HG02623 (cell line): ENCODE data around the gene TYSND1.
"Not testable (repeated sequence)": the region's sequence is repeated elsewhere in the genome, so short reads cannot be mapped to it uniquely, and the experiment has no call there.

Experiments used
- ATAC-seq: cut with Tn5 transposase; IDR thresholded peaks from one replicate; pipeline ENCODE4 v1.9.1; 2021; ENCODE audit warnings: moderate library complexity; ENCODE audit not compliant: unreplicated experiment

The TYSND1 gene, protein sequence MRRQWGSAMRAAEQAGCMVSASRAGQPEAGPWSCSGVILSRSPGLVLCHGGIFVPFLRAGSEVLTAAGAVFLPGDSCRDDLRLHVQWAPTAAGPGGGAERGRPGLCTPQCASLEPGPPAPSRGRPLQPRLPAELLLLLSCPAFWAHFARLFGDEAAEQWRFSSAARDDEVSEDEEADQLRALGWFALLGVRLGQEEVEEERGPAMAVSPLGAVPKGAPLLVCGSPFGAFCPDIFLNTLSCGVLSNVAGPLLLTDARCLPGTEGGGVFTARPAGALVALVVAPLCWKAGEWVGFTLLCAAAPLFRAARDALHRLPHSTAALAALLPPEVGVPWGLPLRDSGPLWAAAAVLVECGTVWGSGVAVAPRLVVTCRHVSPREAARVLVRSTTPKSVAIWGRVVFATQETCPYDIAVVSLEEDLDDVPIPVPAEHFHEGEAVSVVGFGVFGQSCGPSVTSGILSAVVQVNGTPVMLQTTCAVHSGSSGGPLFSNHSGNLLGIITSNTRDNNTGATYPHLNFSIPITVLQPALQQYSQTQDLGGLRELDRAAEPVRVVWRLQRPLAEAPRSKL

DNA sequence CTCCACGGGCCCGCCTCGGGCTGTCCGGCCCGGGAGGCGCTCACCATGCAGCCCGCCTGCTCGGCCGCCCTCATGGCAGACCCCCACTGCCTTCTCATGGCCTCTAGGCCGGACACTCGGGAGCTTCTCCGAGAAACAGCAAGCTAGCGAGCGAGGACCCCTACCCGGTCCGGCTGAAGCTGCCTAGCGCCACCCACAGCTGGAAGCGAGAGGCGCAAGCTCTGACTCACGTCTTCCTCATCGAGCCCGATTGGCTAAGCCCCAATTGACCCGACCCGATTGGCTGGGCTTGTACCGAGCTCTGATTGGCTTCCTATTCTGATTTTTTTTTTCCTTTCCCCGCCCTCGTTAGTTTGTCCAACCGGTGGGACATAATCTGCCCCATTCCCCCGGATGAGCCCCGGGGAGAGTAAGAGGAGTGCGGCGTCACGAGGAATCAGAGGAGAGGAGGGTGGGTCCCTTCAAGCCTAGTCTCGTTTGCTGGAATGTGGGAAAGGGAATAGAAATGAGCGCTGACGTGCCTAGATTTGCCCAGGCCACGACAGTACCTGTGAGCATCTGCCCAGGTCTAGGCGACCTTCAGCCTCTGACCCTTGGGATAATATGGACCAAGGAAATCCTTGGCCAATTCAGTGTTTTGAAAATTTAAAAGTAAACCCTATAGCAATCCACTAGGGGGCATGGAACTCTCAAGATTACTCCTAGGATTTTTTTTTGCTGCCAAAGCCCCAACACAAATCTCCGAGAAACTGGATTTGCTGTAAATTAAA, at the start of gene TYSND1:
Gene TYSND1, minus strand, starts transcription at position 212 of the 770 bp plus-strand sequence. Its CDS starts 114 bp downstream, at position 98.
- ATAC-seq, result peak; percentile 92

- no peak for ATAC-seq
Observed at GRCh38 chr10:70193391-70193844, 46.9 kb upstream of the TYSND1 start.

DNA sequence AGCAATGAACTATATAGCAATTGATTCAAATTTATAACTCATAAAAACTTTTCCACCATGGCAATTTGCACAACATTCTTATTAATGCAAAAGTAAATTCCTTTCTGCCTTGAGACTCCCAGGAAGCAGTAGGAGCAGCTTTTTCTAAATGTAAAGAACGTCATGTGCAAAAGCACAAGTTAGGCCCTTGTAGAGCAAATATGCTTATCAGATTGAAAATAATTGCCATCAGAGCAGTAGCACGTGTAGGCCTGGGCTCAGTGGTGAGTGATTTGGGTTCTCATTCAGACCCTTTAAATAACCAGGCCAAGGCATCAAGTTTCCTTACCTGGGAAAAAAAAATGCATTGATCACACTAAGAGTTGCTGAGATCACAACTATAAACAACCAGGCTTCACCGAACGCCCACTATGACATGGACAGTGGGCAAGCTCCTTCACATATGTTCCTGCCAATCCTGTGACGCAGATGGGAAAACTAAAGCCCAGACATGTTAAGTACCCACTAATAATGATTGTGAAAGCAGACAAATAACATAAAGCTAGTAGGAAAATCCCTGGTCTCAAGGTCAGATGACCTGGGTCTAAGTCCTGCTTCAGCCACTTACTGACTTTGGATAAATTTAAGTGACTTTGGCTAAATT, 45.9 kb upstream of the TYSND1 start:
- ATAC-seq, result no peak

DNA sequence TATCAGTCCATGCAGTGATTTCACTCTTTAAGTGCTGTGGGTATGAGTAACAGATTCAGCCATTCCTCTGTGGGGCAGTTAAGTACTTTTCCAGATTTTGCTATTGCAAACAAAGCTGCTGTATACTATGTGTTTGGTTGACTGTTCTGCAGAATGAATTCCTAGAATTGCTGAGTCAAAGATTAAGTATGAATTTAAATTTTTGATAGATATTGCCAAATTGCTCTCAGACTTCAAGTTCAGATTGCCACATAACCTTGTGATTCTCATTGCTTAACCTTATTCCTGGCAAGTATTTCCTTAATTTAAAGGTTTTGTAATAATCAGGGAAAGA, 45.4 kb upstream of the TYSND1 start:
- ATAC-seq, result no peak

- no peak for ATAC-seq
Observed at GRCh38 chr10:70191161-70191971, 44.9 kb upstream of the TYSND1 start.

DNA sequence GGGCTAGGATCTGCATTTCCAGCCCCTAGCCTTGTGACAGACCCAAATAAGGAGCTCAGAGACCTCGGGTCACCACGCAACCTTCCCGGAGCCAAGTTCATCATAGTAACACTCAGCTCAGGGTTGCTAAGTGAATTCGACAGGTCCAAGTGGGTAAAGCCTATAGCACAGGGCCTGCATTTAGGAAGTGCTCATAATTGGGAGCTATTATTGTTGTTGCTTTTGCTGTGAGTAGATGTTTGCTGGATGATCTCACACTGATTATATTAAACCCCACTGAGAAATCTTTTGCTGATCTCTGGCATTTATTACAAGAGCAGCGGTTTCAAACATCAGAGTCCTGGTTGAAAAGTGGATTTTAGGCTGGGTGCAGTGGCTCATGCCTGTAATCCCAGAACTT, 44.1 kb upstream of the TYSND1 start:
- no peak for ATAC-seq

DNA sequence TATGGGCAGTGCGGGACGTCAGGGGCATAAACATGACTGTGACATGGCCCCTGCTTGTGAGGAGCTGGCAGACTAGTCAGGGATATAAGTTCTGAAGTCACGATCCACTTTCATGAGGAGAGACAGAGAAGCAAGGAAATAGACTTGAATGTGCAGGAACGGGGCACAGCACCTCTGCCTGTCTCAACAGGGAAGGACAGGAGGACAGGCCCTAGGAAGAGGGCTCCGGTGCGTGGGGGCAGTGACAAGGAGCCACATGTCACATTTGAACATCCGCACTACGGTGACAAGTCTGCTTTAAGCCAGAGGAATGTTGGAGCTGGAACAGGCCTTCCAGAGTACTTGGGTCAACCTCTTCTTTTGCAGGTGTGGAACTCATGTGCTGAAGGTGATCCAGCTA, 43.6 kb upstream of the TYSND1 start:
- no peak for ATAC-seq

DNA sequence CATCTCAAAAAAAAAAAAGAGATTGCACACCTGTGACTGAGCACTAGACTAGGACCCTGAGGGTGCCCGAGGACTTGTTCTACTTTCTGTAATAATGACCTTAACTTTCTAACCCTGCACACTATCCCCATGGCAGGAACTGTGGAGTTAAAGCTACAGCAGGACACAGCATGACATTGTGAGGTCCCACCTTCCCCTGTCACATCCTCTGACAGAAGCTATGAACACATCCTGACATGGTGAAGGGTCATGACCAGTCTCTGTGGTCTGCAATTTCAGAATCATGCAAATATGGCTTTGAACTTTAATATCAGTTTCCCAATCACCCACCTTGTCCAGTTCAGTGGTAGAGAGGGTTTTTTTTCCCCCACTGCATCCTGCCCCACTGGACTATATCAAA, 42.3 kb upstream of the TYSND1 start:
- no peak for ATAC-seq

- ATAC-seq, result no peak
Observed at GRCh38 chr10:70186571-70186970, 40.1 kb upstream of the TYSND1 start.

DNA sequence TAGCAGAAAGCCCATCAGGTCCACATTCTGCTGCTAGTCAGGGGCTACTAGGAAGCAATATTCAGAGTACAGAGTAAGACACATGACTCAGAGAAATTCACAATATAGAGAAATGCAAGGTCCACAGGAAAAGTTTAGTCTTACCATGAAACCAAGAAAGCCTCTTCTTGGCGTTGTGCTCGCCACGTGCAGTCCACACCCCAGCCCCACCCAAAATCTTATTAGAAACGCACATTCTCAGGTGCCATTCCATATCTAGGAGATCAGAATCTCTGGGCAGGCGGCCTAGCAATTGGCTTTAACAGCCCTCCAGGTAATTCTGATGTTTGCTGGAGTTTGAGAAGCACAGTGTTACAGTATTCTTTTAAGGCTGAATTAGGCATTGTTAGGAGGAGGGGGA, 39.6 kb upstream of the TYSND1 start:
- ATAC-seq, result no peak

GRCh38 chr10:70183304-70183703, 36.8 kb upstream of the TYSND1 start:
- no peak for ATAC-seq

DNA sequence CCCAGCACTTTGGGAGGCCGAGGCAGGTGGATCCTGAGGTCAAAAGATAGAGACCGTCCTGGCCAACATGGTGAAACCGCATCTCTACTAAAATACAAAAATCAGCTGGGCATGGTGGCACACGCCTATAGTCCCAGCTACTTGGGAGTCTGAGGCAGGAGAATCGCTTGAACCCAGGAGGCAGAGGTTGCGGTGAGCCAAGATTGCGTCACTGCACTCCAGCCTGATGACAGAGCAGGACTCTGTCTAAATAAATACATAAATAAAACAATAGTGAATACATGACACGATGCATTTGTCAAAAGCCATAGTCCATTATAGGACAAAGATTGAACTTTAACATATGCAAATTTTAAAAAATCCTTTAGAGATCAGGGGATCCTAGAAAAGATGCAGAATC, 32.7 kb upstream of the TYSND1 start:
- not testable (repeated sequence) for ATAC-seq

GRCh38 chr10:70178139-70178725, 31.7 kb upstream of the TYSND1 start:
- no peak for ATAC-seq

DNA sequence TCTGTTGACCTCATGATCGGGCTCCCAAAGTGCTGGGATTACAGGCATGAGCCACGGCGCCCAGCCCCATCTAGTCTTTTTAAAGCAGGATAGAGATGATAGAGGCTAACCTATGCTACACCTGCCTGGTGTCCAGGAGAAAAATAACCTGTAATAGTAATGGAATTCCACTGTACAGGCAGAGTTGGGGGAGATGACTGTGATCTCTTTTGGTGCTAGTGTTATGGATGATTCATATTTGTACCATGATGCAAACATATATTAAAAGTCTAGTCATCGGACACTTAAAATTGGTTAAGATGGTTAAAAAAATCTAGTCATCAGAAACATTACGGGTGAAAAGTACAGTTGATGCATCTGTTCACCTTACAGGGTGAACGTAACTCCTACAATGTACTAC, 29.9 kb upstream of the TYSND1 start:
- no peak for ATAC-seq

- ATAC-seq, result no peak
Observed at GRCh38 chr10:70175516-70175915, 29.0 kb upstream of the TYSND1 start.

- no peak for ATAC-seq
Observed at GRCh38 chr10:70174058-70174741, 27.7 kb upstream of the TYSND1 start.

DNA sequence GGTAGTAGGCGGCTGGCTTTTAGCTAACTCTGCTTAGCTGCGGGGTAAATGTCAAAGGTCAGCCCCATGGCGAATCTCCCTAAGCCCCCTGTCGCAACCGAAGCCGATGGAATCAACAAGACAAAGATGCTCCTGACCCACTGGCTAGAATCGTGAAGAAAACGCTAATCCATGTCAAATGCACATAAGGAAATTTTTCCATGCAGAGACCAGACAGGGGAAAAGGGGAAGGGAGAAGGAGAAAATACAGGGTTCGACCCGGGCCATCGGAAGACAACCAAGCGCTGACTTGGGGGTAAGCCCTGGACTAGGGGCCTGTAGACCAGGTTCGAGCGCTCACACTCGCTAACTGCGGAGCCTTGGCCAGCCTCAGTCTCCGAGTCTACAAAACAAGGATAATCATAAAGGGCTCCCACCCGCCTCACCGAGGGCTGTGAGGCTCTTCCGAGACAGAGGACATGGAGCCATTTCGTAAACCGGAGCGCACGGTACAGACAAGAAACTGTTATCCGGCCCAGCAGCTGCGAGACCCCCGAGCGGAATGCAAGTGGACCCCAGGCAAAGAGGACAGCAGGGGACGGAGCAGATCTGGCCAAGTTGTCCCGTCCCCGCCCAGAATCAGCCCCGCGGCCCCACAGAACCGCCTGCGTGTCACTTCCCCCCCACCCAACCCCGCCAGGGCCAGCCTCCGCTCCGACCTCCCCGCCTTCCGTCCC, 23.3 kb upstream of the TYSND1 start:
- ATAC-seq, result peak; percentile 16

- ATAC-seq, result no peak
Observed at GRCh38 chr10:70169011-70169410, 22.5 kb upstream of the TYSND1 start.

GRCh38 chr10:70167246-70167645, 20.7 kb upstream of the TYSND1 start:
- ATAC-seq, result no peak
